Measurements from ENCODE around the gene ZNF787.

GRCh38 chr19:56144376-56144775, 23.3 kb upstream of the ZNF787 start:
- TF ChIP-seq GABPA (IDR thresholded peaks at IDR 0.05; ENCODE audit: low read depth) (no peak), POLR2AphosphoS5 (IDR thresholded peaks at IDR 0.05; ENCODE audit: low read depth) (no peak), CTCF (IDR thresholded peaks at IDR 0.05; ENCODE audit: insufficient read depth, low read length) (no peak)
